ENCODE data around the gene DYRK1A. TPM values are rescaled to one million over a fixed set of nuclear protein-coding genes. Genes with fewer than 3 reads are reported as not detected.

Gene DYRK1A
- polyA plus RNA-seq, 1 donor (not counting 4 experiments of a cell fraction or from before 2014, with no cell fraction given), result 25.3 TPM

- Histone ChIP-seq H3K27ac (ENCODE audit: control insufficient read depth, insufficient read depth, low read length) (no peak overlapping the region), H3K9me3 (ENCODE audit: control insufficient read depth, low read depth, low read length) (no peaks in the 10 kb centered on the region), H2AFZ (ENCODE audit: control insufficient read depth, low read length) (no peak overlapping the region), H3K4me1 (ENCODE audit: control insufficient read depth, extremely low read depth, insufficient read depth, low read length) (peaks cover 24% of the 10 kb centered on the region), H3K9ac (ENCODE audit: control insufficient read depth, extremely low read depth, insufficient read depth, low read length) (no peak overlapping the region), H3K27me3 (ENCODE audit: control insufficient read depth, extremely low read depth, insufficient read depth, low read length) (no peaks in the 10 kb centered on the region), H3K36me3 (ENCODE audit: control insufficient read depth in 2 of 2, extremely low read depth in 1 of 2, insufficient read depth in 2 of 2, low read length in 2 of 2) (no peaks in the 10 kb centered on the region), H3K79me2 (ENCODE audit: control insufficient read depth, insufficient read depth, low read length) (peaks cover 92% of the 10 kb centered on the region), H4K20me1 (ENCODE audit: control insufficient read depth, extremely low read depth, insufficient read depth, low read length) (peaks cover 27% of the 10 kb centered on the region), H3K9me1 (ENCODE audit: control insufficient read depth, extremely low read depth, insufficient read depth, low read length) (peaks cover 7% of the 10 kb centered on the region), H3K4me3 (ENCODE audit: control insufficient read depth in 2 of 3, extremely low read depth in 1 of 3, insufficient read depth in 2 of 3, low read depth in 1 of 3, low read length in 3 of 3) (no peak overlapping the region), H3K4me2 (ENCODE audit: control insufficient read depth, extremely low read depth, insufficient read depth, low read depth, low read length) (no peak overlapping the region)
- dilution Hi-C loops (cut with MboI; ENCODE audit: extremely low pct_ligation_motif_present, low sequenced_read_pairs), result no loop called here
- DNase-seq (ENCODE audit: low read depth, low spot score) (no peak), FAIRE-seq (no peak)
- TF ChIP-seq EZH2 (IDR thresholded peaks at IDR 0.05; ENCODE audit: low read length) (no peak), CTCF (optimal IDR thresholded peaks at IDR 0.05 in 1 of 3, IDR thresholded peaks at IDR 0.05 in 1 of 3, conservative IDR thresholded peaks at IDR 0.05 in 1 of 3; ENCODE audit: extremely low read depth in 1 of 3, insufficient read depth in 2 of 3, low read length in 3 of 3) (peak in 1 of 3 experiments; percentile 38)
These were observed 93.6 kb downstream of the DYRK1A start for GRCh38 chr21:37460196-37460595.

GRCh38 chr21:37461479-37461878 lies 94.9 kb downstream of the DYRK1A start:
- H3K9me1 ChIP-seq (ENCODE audit: control insufficient read depth, extremely low read depth, insufficient read depth, low read length), result peaks cover 7% of the 10 kb centered on the region
- TF ChIP-seq EZH2 (IDR thresholded peaks at IDR 0.05; ENCODE audit: low read length), result no peak
- no peak for TF ChIP-seq CTCF (optimal IDR thresholded peaks at IDR 0.05 in 1 of 3, IDR thresholded peaks at IDR 0.05 in 1 of 3, conservative IDR thresholded peaks at IDR 0.05 in 1 of 3; ENCODE audit: extremely low read depth in 1 of 3, insufficient read depth in 2 of 3, low read length in 3 of 3)
- no peak overlapping the region for H3K4me3 ChIP-seq (ENCODE audit: control insufficient read depth in 2 of 3, extremely low read depth in 1 of 3, insufficient read depth in 2 of 3, low read depth in 1 of 3, low read length in 3 of 3)
- no peak overlapping the region for H3K4me2 ChIP-seq (ENCODE audit: control insufficient read depth, extremely low read depth, insufficient read depth, low read depth, low read length)
- H4K20me1 ChIP-seq (ENCODE audit: control insufficient read depth, extremely low read depth, insufficient read depth, low read length), result peaks cover 25% of the 10 kb centered on the region
- no peaks in the 10 kb centered on the region for H3K9me3 ChIP-seq (ENCODE audit: control insufficient read depth, low read depth, low read length)
- H3K4me1 ChIP-seq (ENCODE audit: control insufficient read depth, extremely low read depth, insufficient read depth, low read length), result peaks cover 21% of the 10 kb centered on the region
- H3K27me3 ChIP-seq (ENCODE audit: control insufficient read depth, extremely low read depth, insufficient read depth, low read length), result no peaks in the 10 kb centered on the region
- H3K79me2 ChIP-seq (ENCODE audit: control insufficient read depth, insufficient read depth, low read length), result peaks cover 93% of the 10 kb centered on the region
- no peak overlapping the region for H2AFZ ChIP-seq (ENCODE audit: control insufficient read depth, low read length)
- H3K36me3 ChIP-seq (ENCODE audit: control insufficient read depth in 2 of 2, extremely low read depth in 1 of 2, insufficient read depth in 2 of 2, low read length in 2 of 2), result no peaks in the 10 kb centered on the region
- FAIRE-seq, result no peak
- dilution Hi-C loops (cut with MboI; ENCODE audit: extremely low pct_ligation_motif_present, low sequenced_read_pairs), result no loop called here
- no peak for DNase-seq (ENCODE audit: low read depth, low spot score)
- no peak overlapping the region for H3K27ac ChIP-seq (ENCODE audit: control insufficient read depth, insufficient read depth, low read length)
- no peak overlapping the region for H3K9ac ChIP-seq (ENCODE audit: control insufficient read depth, extremely low read depth, insufficient read depth, low read length)
